Cerebellar cortex (tissue), 1 donor: ENCODE measurements around the gene RTKN.
"Not testable (repeated sequence)": the region's sequence is repeated elsewhere in the genome, so short reads cannot be mapped to it uniquely, and the experiment has no call there.

ENCODE experiments used
- DNase-seq: peaks from one replicate; pipeline ENCODE4 v3.0.0-alpha.2; 2015; ENCODE audit warnings: low spot score

The RTKN gene

GRCh38 chr2:74438248-74438647 lies 3.5 kb downstream of the RTKN start:
- no peak for DNase-seq

- DNase-seq, result no peak
Observed at GRCh38 chr2:74436848-74437695, 4.7 kb downstream of the RTKN start.

- DNase-seq, result no peak
Observed at GRCh38 chr2:74436111-74436805, 5.5 kb downstream of the RTKN start.

GRCh38 chr2:74430502-74430901 lies 11.2 kb downstream of the RTKN start:
- no peak for DNase-seq

GRCh38 chr2:74429487-74430451 lies 12.0 kb downstream of the RTKN start:
- no peak for DNase-seq

GRCh38 chr2:74428675-74429074 lies 13.1 kb downstream of the RTKN start:
- no peak for DNase-seq

- no peak for DNase-seq
Observed at GRCh38 chr2:74427551-74427950, 14.2 kb downstream of the RTKN start.

- DNase-seq, result no peak
Observed at GRCh38 chr2:74426181-74426758, 15.5 kb downstream of the RTKN start.

- DNase-seq, result no peak
Observed at GRCh38 chr2:74425523-74425922, 16.2 kb downstream of the RTKN start.

- no peak for DNase-seq
Observed at GRCh38 chr2:74424995-74425406, 16.7 kb downstream of the RTKN start.

- peak; percentile 35 for DNase-seq
Observed at GRCh38 chr2:74424139-74424992, 17.4 kb downstream of the RTKN start.

- no peak for DNase-seq
Observed at GRCh38 chr2:74423231-74424095, 18.3 kb downstream of the RTKN start.

GRCh38 chr2:74421221-74421870 lies 20.4 kb downstream of the RTKN start, which contains the start of the genes C2orf81 and WDR54:
TSS of gene C2orf81 (minus strand) at chr2:74421619. CDS start at chr2:74421560, 59 bp downstream.
TSS of gene WDR54 (plus strand) at chr2:74421730. CDS start at chr2:74422154, 424 bp downstream.
- DNase-seq, result peak; percentile 93

- DNase-seq, result not testable (repeated sequence)
Observed at GRCh38 chr2:74420443-74421103, 21.2 kb downstream of the RTKN start.

GRCh38 chr2:74420006-74420405 lies 21.7 kb downstream of the RTKN start:
- DNase-seq, result no peak

- no peak for DNase-seq
Observed at GRCh38 chr2:74419345-74419744, 22.4 kb downstream of the RTKN start.

GRCh38 chr2:74418312-74418711 lies 23.4 kb downstream of the RTKN start:
- no peak for DNase-seq

- DNase-seq, result no peak
Observed at GRCh38 chr2:74417763-74418162, 24.0 kb downstream of the RTKN start.

GRCh38 chr2:74417197-74417596 lies 24.5 kb downstream of the RTKN start:
- no peak for DNase-seq
